Activated CD8-positive, alpha-beta memory T cell treated with anti-CD3 and anti-CD28 coated beads for 1 hour (primary cell): Measurements from ENCODE around the gene C4A.
"Not testable (repeated sequence)": the region's sequence is repeated elsewhere in the genome, so short reads cannot be mapped to it uniquely, and the experiment has no call there.

Source experiments
- DNase-seq, 2 donors: peaks; one replicate each; pipeline ENCODE4 v3.0.0-alpha.2; 2020; ENCODE audit warnings: low read depth in 1 of 2; ENCODE audit errors: extremely low read depth in 1 of 2

C4A gene

GRCh38 chr6:31978831-31979230 lies 3.0 kb upstream of the C4A start:
- DNase-seq = no peak

GRCh38 chr6:31979238-31979898 lies 2.5 kb upstream of the C4A start:
- DNase-seq = no peak

- not testable (repeated sequence) for DNase-seq
Observed at GRCh38 chr6:31980195-31980876, 1.5 kb upstream of the C4A start.

- DNase-seq = not testable (repeated sequence)
Observed at GRCh38 chr6:31980998-31981397, 859 bp upstream of the C4A start.

GRCh38 chr6:31989363-31989762 lies 7.5 kb downstream of the C4A start:
- DNase-seq = not testable (repeated sequence)

- not testable (repeated sequence) for DNase-seq
Observed at GRCh38 chr6:31994421-31994820, 12.6 kb downstream of the C4A start.

- DNase-seq = not testable (repeated sequence)
Observed at GRCh38 chr6:31996385-31996784, 14.5 kb downstream of the C4A start.

GRCh38 chr6:32002546-32003268 lies 20.9 kb downstream of the C4A start:
- not testable (repeated sequence) for DNase-seq

- not testable (repeated sequence) for DNase-seq
Observed at GRCh38 chr6:32003301-32003700, 21.4 kb downstream of the C4A start.

- not testable (repeated sequence) for DNase-seq
Observed at GRCh38 chr6:32004393-32004792, 22.5 kb downstream of the C4A start.

GRCh38 chr6:32004864-32005537 lies 23.1 kb downstream of the C4A start:
- not testable (repeated sequence) for DNase-seq

- not testable (repeated sequence) for DNase-seq
Observed at GRCh38 chr6:32005538-32005880, 23.7 kb downstream of the C4A start.

- not testable (repeated sequence) for DNase-seq
Observed at GRCh38 chr6:32005991-32006529, 24.2 kb downstream of the C4A start.

GRCh38 chr6:32007086-32007485 lies 25.2 kb downstream of the C4A start:
- not testable (repeated sequence) for DNase-seq

GRCh38 chr6:32008037-32008436 lies 26.2 kb downstream of the C4A start:
- DNase-seq = not testable (repeated sequence)

GRCh38 chr6:32008616-32009015 lies 26.8 kb downstream of the C4A start:
- not testable (repeated sequence) for DNase-seq

GRCh38 chr6:32009537-32009936 lies 27.7 kb downstream of the C4A start:
- DNase-seq = not testable (repeated sequence)

GRCh38 chr6:32010856-32011530 lies 29.1 kb downstream of the C4A start:
- DNase-seq = not testable (repeated sequence)

GRCh38 chr6:32012941-32013617 lies 31.2 kb downstream of the C4A start:
- DNase-seq = not testable (repeated sequence)

- not testable (repeated sequence) for DNase-seq
Observed at GRCh38 chr6:32013738-32014137, 31.9 kb downstream of the C4A start.
